Fibroblast of lung (primary cell): ENCODE results near the gene MACF1. TPM values are rescaled to one million over a fixed set of nuclear protein-coding genes. Genes with fewer than 3 reads are reported as not detected.
A peak's percentile ranks its signal among the peaks of the same experiment; 100 is the strongest.

Experiments
- DNase-seq, 2 donors: peaks; one replicate each; pipeline versions ENCODE4 v3.0.0 to v3.0.0-alpha.2; 2010; ENCODE audit warnings: low read depth in 2 of 2
- H2AFZ ChIP-seq: 2 replicates; pipeline ENCODE4 v1.5.1; 2012; ENCODE audit warnings: low read length, control low read depth, inconsistent platforms
- H3K27ac ChIP-seq: 2 replicates; pipeline ENCODE4 v1.5.1; 2011; ENCODE audit warnings: low read length, control low read depth; ENCODE audit not compliant: insufficient read depth
- H3K27me3 ChIP-seq: 2 replicates; pipeline ENCODE4 v1.5.1; 2011; ENCODE audit warnings: mild to moderate bottlenecking, low read length; ENCODE audit not compliant: control insufficient read depth, insufficient read depth
- H3K36me3 ChIP-seq: 2 replicates; pipeline ENCODE4 v1.5.1; 2011; ENCODE audit warnings: low read length; ENCODE audit not compliant: control insufficient read depth, insufficient read depth
- H3K4me1 ChIP-seq: 2 replicates; pipeline ENCODE4 v1.5.1; 2011; ENCODE audit warnings: low read length; ENCODE audit not compliant: control insufficient read depth, insufficient read depth; ENCODE audit errors: extremely low read depth
- H3K4me2 ChIP-seq: 2 replicates; pipeline ENCODE4 v1.5.1; 2011; ENCODE audit warnings: low read length, control low read depth; ENCODE audit not compliant: insufficient read depth; ENCODE audit errors: extremely low read depth
- H3K4me3 ChIP-seq, 4 experiments: fragments of 200-600 bp in 1 of 4; sonication (generic) in 1 of 4; replicated peaks in 1 of 4; 2 replicates each; pipeline ENCODE4 v1.5.1; 2011 to 2016; ENCODE audit warnings: low read length in 4 of 4, low read depth in 3 of 4, mild to moderate bottlenecking in 3 of 4, control low read depth in 2 of 4, inconsistent platforms in 1 of 4, mixed read lengths in 1 of 4; ENCODE audit not compliant: insufficient read depth in 1 of 4; ENCODE audit errors: control extremely low read depth in 1 of 4
- H3K79me2 ChIP-seq: 2 replicates; pipeline ENCODE4 v1.5.1; 2012; ENCODE audit warnings: mild to moderate bottlenecking, low read length, inconsistent platforms; ENCODE audit not compliant: control insufficient read depth, insufficient read depth
- H3K9ac ChIP-seq: 2 replicates; pipeline ENCODE4 v1.5.1; 2011; ENCODE audit warnings: mild to moderate bottlenecking, low read length, control low read depth; ENCODE audit not compliant: insufficient read depth
- H3K9me3 ChIP-seq: 2 replicates; pipeline ENCODE4 v1.5.1; 2012; ENCODE audit warnings: low read depth, low read length; ENCODE audit not compliant: control insufficient read depth, insufficient read depth
- H4K20me1 ChIP-seq: 2 replicates; pipeline ENCODE4 v1.5.1; 2011; ENCODE audit warnings: low read length; ENCODE audit not compliant: control insufficient read depth, insufficient read depth; ENCODE audit errors: extremely low read depth
- EZH2 ChIP-seq: IDR thresholded peaks from 2 replicates; pipeline ENCODE4 v1.5.1; 2012; ENCODE audit warnings: low read length, control low read depth, mild to moderate bottlenecking; ENCODE audit errors: missing control alignments
- polyA plus RNA-seq, 2 donors: library from polyadenylated mRNA; depleted of rRNA in 1 of 2; stranded (reverse) in 1 of 2; unstranded in 1 of 2; fragments of >200 nt; gene quantifications; 2 replicates each; pipeline ENCODE4 v1.2.1, GENCODE V29; 2011 to 2012; ENCODE audit warnings: missing spikeins in 1 of 2
- total RNA-seq: library from RNA; depleted of rRNA; stranded (reverse); fragments of >200 nt; gene quantifications from 2 replicates; pipeline ENCODE4 v1.2.1, GENCODE V29; 2014
- TF ChIP-seq, protein P1 (sequence below), 2 donors: IDR thresholded peaks in 1 of 2; conservative IDR thresholded peaks in 1 of 2; 1 replicate in 1 of 2; 2 replicates in 1 of 2; pipeline ENCODE4 v1.5.1; 2011 to 2012; ENCODE audit warnings: low read length in 2 of 2, control low read depth in 1 of 2, inconsistent platforms in 1 of 2, low read depth in 1 of 2, mild to moderate bottlenecking in 1 of 2

The MACF1 gene
- total and polyA plus RNA-seq, 2 donors (not counting 1 experiment from before 2014, with no cell fraction given) = 178 to 414 TPM

DNA sequence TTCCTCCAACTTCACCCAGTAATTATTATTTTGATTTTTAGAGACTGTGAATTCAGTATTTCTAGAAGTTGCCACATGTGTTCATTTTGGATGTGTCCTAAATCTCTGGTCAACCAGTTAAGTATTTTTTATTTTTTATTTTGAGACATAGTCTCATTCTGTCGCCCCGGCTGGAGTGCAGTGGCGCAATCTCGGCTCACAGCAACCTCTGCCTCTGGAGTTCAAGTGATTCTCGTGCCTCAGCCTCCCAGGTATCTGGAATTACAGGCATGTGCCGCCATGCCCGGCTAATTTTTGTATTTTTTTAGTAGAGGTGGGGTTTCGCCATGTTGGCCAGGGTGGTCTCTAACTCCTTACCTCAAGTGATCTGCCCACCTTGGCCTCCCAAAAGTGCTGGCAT lies 8.0 kb downstream of the MACF1 start:
- H3K4me3 ChIP-seq = no peak overlapping the region
- no peaks in the 10 kb centered on the region for H3K9me3 ChIP-seq

DNA sequence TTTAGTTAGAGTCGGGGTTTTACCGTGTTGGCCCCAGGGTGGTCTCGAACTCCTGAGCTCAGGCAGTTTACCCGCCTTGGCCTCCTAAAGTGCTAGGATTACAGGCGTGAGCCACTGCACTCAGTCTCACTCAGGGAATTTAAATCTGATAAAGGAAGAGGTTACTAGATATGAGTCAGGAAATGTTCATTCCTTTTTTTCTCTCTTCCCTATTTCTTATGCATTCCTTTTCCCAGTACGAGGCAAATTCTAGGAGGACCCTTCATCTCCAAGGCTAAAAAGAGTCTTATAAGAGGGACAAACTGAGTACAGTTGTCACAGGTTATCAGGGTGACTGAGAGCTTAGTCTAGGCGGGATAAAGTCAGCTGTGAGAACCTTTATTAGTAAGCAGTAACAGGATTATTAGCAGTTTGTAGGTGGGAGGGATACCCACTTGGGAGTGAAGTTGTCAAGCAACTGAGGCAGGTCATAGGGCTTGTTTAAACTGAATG lies 9.1 kb downstream of the MACF1 start:
- Histone ChIP-seq H3K27me3 (no peaks in the 10 kb centered on the region), H3K4me2 (peak overlapping the region; percentile 17), H3K27ac (no peak overlapping the region), H3K9me3 (no peaks in the 10 kb centered on the region), H3K36me3 (no peaks in the 10 kb centered on the region), H4K20me1 (peaks cover 2% of the 10 kb centered on the region), H3K4me1 (peaks cover 10% of the 10 kb centered on the region), H2AFZ (no peak overlapping the region), H3K79me2 (peaks cover 81% of the 10 kb centered on the region), H3K9ac (no peak overlapping the region), H3K4me3 (no peak overlapping the region)
- peak; percentile 26 to 89 for DNase-seq
- TF ChIP-seq EZH2 = no peak
- TF ChIP-seq, protein P1, sequence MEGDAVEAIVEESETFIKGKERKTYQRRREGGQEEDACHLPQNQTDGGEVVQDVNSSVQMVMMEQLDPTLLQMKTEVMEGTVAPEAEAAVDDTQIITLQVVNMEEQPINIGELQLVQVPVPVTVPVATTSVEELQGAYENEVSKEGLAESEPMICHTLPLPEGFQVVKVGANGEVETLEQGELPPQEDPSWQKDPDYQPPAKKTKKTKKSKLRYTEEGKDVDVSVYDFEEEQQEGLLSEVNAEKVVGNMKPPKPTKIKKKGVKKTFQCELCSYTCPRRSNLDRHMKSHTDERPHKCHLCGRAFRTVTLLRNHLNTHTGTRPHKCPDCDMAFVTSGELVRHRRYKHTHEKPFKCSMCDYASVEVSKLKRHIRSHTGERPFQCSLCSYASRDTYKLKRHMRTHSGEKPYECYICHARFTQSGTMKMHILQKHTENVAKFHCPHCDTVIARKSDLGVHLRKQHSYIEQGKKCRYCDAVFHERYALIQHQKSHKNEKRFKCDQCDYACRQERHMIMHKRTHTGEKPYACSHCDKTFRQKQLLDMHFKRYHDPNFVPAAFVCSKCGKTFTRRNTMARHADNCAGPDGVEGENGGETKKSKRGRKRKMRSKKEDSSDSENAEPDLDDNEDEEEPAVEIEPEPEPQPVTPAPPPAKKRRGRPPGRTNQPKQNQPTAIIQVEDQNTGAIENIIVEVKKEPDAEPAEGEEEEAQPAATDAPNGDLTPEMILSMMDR (conservative IDR thresholded peaks at IDR 0.05 in 1 of 2, IDR thresholded peaks at IDR 0.05 in 1 of 2; ENCODE audit: low read depth in 1 of 2, low read length in 2 of 2) = no peak

More for the DNA sequence above, 8.0 kb downstream of the MACF1 start:
- H4K20me1 ChIP-seq = peaks cover 2% of the 10 kb centered on the region
- no peaks in the 10 kb centered on the region for H3K27me3 ChIP-seq
- TF ChIP-seq EZH2 = no peak
- TF ChIP-seq, protein P1 (conservative IDR thresholded peaks at IDR 0.05 in 1 of 2, IDR thresholded peaks at IDR 0.05 in 1 of 2; ENCODE audit: low read depth in 1 of 2, low read length in 2 of 2) = no peak
- DNase-seq = no peak
- H3K4me1 ChIP-seq = peaks cover 10% of the 10 kb centered on the region
- H3K4me2 ChIP-seq = no peak overlapping the region
- H3K79me2 ChIP-seq = peaks cover 86% of the 10 kb centered on the region
- H2AFZ ChIP-seq = no peak overlapping the region
- no peak overlapping the region for H3K27ac ChIP-seq
- no peak overlapping the region for H3K9ac ChIP-seq
- H3K36me3 ChIP-seq = no peaks in the 10 kb centered on the region

DNA sequence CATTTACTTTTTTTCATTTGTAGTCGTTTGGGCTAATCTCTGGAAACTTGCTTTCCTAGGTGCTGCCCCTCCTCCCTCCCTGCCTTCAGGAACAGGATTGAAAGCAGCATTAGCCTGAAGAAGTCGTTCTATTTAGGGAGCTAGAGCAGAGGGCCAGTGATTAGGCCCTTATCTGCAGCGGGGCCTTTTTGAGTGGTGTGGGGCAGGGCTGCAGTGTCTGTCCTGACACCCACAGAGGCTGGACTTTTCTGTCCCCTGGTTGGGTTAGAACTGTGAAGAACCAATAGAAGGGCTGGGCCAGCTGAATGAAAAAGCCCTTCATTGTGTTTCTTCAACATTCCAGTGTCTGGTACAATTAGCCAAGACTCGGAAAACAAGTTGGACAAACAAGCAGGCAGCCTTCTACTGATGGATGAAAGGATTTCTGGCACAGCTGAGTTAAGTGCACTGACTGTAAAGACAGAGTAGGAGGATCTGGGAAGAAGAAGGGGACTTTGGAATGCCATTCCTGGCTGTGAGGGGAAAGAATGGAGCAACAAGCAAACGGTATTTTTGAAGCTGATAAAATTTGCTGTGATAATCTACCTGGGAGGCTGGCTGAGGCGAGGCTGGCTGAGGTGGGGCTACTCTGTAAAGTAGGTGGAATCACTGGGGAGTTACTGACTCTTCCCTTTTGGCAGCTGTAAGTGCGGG lies 9.7 kb downstream of the MACF1 start:
- Histone ChIP-seq H3K4me1 (peaks cover 10% of the 10 kb centered on the region), H3K4me3 (no peak overlapping the region), H3K27me3 (no peaks in the 10 kb centered on the region), H3K36me3 (no peaks in the 10 kb centered on the region), H3K4me2 (no peak overlapping the region), H3K9me3 (no peaks in the 10 kb centered on the region), H4K20me1 (peaks cover 2% of the 10 kb centered on the region), H3K27ac (no peak overlapping the region), H2AFZ (no peak overlapping the region), H3K9ac (no peak overlapping the region), H3K79me2 (peaks cover 77% of the 10 kb centered on the region)
- TF ChIP-seq EZH2 = no peak
- TF ChIP-seq, protein P1 (conservative IDR thresholded peaks at IDR 0.05 in 1 of 2, IDR thresholded peaks at IDR 0.05 in 1 of 2; ENCODE audit: low read depth in 1 of 2, low read length in 2 of 2) = no peak
- peak in 1 of 2 donors; percentile 74 for DNase-seq
